Caki2 (cell line): ENCODE data around the gene NFATC1. TPM values are rescaled to one million over a fixed set of nuclear protein-coding genes. Genes with fewer than 3 reads are reported as not detected.

Experiments
- DNase-seq: peaks from one replicate; pipeline ENCODE4 v3.0.0-alpha.2; 2015; ENCODE audit warnings: low read depth
- in situ Hi-C: cut with HindIII; loops from 2 replicates; pipeline ENCODE4 v1.10.0; 2016; ENCODE audit warnings: low sequenced_read_pairs, low pct_unique_long_range_greater_than_20kb, mixed read lengths
- total RNA-seq: library from RNA; depleted of rRNA; stranded (reverse); fragments of >200 nt; shearing (Covaris generic); gene quantifications from 2 replicates; pipeline ENCODE4 v1.2.3, GENCODE V29; 2014; ENCODE audit warnings: low replicate concordance

The NFATC1 gene
- total RNA-seq, 1 experiment from 2014 or later = 8.3 TPM

DNA sequence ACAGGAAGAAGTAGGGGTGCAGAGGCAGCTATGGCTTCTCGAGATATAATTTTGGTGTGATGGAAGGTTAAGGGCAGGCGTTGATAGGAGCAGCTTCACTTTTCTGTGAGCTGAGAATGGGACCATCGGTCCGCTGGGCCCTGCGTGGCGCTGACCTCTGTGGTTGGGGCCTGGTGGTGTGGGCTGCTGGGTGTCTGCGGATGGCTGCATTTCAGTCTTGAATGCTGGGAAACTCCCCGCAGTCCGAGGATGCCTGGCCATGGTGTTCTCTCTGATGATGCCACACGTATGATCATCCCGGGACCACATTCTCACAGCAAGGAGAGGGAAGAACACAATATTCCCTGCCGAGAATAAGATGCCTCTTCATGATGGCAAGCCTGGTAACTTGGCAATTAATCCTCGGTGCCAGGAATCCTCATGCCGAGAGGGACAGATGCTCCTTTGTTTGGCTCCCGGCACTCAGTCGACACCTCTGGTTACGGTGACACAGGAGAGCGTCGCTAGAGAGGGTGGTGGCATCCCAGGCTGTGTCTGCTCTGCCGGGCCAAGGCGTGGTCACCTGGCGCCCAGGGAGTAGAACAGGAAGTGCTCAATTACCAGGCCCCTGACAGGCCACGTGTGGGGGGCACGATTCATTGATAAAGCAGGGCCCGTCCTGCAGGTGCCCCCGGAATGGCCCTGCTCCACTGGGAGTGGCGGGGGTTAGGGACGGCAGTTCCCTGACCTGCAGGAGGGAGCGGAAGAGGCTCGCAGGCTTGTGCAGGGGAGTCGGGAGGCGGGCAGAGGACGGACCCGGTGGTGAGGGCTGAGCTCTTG lies 164.5 kb downstream of the NFATC1 start:
- in situ Hi-C loops = no loop called here
- no peak for DNase-seq

DNA sequence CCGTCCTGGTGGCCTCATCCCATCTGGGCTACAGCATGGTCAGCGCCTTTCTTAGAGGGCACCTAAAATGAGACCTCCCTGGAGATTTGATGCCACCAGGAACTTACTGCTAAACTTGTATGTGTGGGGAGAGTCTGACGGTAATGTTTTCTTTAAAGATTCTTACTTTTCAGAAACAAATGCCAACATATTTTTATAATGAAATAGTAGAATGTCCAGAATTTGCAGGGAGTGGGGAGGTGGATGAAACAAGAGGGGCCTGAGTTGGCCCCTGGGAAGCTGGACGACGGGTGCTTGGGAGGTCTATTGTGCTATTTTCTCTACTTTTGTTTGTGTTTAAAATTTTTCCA lies 165.1 kb downstream of the NFATC1 start:
- DNase-seq = no peak
- in situ Hi-C loops = no loop called here

DNA sequence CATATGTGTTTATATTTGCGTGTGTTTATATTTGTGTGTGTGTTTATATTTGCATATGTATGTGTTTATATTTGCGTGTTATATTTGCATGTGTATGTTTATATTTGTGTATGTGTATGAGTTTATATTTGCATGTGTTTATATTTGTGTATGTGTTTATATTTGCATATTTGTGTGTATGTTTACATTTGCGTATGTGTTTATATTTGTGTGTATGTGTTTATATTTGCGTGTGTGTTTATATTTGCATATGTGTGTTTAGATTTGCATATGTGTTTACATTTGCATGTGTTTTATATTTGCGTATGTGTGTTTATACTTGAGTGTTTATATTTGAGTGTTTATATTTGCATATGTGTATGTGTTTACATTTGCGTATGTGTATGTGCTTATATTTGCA lies 168.2 kb downstream of the NFATC1 start:
- in situ Hi-C loops = no loop called here
- no peak for DNase-seq

DNA sequence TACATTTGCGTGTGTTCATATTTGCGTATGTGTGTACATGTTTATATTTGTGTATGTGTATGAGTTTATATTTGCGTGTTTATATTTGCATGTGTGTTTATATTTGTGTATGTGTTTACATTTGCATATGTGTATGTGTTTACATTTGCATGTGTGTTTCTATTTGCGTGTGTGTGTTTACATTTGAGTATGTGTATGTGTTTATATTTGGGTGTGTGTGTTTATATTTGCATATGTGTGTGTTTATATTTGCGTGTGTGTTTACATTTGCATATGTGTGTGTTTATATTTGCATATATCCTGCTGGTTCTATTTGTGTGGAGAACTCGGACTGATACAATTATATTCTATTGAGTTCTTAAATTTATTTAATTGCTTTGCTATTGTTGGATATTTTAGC lies 168.7 kb downstream of the NFATC1 start:
- in situ Hi-C loops = no loop called here

DNA sequence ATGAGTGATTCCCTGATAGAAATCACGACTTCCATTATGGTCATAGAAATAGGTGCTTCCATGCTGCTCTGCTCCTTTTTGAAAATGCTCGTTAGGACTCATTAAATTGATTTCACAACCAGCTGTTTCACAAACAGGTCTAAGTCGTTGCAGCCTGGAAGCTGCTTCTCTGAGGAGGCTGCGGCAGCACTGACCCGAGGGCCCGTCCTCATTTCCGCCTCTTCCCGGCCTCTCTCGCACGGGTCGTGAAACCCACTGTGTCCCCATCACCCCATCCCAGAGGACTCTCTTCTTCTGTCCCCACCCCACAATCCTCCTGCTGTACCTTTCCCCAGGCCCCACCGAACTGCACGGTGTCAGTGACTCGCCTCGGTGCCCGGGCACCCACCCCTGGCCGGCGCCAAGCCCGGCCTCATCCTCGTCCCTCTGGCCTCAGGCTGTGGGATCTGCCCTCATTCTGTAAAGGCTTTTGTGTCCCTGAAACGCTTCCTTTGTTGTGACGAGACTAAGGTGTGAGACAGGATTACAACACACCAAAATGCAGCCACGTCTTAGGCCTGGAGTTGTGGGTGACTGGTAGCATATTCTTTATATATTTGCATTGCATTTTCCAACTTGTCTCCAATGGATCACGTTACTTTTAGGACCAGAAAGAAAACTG lies 171.2 kb downstream of the NFATC1 start:
- no peak for DNase-seq
- in situ Hi-C loops = no loop called here

More for the DNA sequence above, 168.7 kb downstream of the NFATC1 start:
- no peak for DNase-seq

DNA sequence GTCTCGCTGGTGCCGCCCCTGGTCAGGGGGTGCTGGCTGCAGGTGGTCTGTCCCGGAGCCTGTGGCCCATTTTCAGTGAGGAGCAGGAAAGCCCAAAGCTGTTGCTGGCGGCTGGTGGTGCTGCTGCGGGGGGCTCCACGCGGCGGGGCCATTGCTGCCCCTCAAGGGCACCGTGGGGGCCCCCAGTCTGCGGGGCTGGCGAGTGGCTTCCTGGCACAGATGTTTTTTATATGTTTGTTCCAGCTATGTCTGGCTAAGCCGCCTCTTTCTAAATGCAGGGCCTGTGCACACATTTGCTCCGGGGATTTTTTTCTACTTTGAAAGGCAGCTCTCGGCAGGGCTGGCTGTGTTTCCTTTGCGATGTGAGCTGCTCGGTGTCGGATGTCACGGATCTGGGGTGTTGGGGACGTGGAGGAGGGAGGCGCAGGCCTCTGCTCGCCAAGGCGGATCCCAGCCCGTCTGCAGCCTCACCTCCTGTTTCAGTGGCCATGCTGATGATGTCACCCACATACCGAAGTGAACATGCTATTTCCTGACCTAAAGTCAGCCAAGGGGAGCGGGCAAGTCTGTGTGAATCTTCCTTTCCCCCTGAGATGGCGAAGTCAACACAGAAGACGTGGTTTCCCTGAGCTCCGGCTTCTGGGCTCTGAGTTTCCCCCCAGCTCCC lies 171.9 kb downstream of the NFATC1 start:
- in situ Hi-C loops = no loop called here
- DNase-seq = no peak

DNA sequence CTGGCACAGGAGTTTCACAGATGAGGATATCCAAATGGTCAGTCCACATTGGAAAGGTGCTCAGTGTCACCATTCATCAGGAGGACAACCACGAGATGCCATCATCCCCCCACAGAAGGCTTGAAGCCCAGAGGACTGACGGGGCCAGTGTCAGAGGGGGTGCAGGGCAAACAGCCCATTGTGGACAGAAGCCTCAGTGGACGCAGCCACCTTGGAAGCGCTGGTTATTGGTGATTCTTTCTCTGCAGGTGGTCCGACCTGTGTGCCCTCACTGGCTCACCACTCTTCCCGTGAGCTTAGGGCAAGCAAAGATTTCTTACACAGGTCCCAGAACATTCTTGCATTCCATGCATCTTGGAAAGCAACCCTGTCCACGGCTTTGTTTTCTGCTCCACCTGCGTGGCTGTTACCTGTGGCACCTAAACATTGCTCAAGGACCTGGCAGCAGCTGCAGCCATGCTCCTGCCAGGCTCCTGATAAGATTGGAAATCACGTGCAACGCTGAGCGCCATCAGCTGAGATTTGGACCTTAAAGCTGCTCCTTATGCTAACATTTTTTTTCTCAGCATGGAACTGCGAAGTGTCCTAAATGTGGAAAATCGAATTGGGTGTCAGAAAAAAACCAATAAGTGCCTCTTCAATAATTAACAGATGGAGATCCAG lies 172.9 kb downstream of the NFATC1 start:
- no peak for DNase-seq
- in situ Hi-C loops = no loop called here

DNA sequence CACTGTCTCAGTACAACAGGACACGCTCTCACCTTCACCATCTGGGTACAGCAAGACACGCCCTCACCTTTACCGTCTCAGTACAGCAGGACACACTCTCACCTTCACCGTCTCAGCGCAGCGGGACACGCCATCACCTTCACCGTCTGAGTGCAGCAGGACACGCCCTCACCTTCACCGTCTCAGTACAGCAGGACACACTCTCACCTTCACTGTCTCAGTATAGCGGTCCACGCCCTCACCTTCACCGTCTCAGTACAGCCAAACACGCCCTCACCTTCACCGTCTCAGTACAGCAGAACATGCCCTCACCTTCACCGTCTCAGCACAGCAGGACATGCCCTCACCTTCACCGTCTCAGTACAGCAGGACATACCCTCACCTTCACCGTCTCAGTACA lies 174.0 kb downstream of the NFATC1 start:
- in situ Hi-C loops = no loop called here
- no peak for DNase-seq

DNA sequence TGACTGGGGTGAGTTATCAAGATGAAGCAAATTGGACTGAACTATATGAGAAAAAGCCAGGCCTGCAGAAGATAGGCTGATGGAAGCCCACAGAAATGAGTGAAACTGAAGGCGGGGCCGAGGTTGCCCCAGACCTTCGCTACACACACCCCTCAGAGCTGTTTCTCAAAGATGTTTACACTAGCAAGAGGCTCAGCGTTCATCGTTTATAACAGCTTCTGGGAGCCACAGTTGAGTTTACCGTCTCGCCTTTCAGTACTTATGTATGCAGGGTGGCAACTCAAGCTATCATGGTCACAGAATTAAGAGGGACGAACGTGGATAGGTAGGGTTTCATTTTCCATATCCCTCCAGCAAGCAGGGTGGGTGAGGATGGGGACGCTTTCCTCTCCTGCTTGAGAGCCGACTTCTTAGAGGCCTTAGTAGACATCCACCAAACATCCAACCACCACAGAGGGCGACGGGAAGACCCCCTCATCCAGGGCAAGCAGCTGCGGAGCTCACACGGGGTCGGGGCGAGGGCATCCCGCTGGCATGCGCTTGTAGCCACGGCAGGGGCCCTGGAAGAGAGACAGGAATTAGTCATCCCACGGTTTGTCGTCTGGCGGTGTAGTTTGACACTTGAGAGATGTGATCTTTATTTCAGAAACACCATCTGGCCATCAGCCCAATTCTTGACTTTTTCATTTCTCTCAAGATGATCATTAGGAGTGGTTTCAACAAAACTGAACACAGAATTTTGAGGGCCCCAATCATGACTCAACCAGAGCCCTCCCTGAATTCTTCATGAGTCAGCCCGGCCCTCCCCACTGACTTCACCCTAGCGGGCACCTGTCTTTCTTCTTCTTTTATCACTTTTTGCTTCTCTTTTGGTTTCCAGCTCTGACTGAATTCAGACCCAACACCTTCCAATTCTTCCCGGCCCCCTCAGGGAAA lies 174.8 kb downstream of the NFATC1 start:
- no peak for DNase-seq
- in situ Hi-C loops = no loop called here

DNA sequence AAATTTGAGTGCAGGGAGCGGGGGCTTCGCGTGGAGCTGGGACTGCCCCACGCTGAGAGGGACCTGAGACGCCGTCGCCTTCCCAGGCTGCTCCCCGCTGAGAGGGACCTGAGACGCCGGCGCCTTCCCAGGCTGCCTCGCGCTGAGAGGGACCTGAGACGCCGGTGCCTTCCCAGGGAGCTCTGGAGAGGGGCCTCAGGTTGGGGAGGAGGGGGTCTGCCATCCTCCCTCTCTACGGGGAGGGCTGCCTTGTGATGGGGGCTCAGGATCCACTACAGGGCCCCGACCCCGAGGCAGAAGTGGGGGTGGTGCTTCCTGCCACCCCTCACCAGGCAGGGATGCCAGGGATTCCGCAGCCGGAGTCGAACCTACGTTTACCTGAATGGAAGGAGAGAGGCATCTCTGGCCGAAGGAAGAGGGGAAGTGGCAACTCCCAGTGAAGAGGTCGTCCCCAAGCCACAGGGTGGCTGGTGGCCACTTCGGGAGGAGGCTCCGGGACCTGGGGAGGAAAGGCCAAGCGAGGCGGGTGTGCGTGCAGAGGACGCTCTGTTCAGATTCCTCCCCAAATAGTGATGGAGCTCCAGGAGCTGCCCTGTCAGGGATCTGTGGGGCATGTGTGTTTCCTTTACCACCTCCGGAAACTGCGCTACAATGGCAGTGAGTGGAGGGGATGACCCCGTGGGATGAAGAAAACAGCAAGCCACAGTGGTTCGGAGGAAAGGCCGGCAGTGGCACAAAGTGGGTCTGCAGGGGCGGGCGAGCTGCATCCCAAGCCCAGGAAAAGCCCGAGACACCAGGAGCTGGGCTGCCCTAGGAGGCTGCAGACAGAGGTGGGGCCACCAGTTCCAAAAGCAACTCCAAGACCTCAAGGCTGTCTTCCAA lies 175.7 kb downstream of the NFATC1 start:
- in situ Hi-C loops = no loop called here
- no peak for DNase-seq

DNA sequence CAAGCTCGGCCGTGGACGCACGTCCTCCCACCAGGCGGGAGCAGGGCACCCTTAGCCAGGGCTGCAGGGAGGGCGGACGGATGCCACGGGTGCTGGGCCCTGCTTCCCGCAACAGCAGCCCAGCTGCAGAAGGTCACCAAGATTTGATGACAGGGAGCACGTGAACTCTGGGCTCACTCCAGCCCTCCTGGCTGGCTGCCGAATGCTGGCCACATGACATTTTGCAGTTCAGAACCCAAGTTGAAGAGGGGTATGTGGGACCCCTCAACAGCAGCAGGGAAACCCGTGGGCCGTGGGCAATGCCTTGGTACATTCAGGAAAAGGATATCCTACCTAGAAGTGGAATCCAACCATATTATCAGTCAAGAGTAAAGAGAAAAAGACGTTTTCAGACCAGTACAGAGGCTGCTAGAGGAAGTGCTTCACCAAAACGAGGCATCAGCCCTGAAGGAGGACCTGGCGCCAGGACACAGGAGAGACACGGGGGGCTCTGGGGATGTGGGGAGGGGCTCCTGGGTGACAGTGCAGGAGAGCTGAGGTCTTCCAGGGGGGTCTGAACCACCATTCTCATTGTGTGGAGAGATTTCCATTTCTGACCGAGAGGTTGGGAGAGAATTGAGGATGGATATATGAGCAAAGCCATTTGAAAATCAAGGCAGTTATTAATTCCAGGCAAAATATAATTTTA lies 176.5 kb downstream of the NFATC1 start:
- in situ Hi-C loops = no loop called here
- no peak for DNase-seq

DNA sequence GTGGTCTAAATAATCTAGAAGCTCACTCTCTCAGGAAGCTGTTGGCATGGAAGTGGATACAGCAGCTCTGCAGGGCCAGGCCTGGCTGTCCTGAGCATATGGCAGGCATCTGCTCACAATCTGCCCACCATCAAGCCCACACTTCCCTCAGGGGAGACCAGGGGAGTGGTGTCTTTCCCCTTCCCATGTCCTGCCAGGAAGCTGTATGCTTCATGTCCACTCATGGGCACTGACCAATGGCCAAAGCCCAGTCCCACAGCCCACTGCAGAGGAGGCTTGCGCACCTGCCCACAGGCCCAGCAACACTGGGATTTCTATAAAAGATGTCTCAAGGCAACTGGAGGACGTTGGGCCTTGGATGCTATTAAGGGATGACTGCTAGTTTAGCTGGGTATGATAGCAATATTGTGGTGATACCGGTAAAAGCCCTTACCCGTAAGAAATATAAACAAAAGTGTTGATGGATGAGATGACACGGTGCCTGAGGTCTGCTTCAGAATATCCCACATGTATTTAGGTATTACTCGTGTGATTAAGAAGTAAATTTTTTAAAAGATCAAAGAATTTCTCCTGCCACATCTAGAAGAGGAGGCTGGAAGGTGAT lies 177.2 kb downstream of the NFATC1 start:
- no peak for DNase-seq
- in situ Hi-C loops = no loop called here

DNA sequence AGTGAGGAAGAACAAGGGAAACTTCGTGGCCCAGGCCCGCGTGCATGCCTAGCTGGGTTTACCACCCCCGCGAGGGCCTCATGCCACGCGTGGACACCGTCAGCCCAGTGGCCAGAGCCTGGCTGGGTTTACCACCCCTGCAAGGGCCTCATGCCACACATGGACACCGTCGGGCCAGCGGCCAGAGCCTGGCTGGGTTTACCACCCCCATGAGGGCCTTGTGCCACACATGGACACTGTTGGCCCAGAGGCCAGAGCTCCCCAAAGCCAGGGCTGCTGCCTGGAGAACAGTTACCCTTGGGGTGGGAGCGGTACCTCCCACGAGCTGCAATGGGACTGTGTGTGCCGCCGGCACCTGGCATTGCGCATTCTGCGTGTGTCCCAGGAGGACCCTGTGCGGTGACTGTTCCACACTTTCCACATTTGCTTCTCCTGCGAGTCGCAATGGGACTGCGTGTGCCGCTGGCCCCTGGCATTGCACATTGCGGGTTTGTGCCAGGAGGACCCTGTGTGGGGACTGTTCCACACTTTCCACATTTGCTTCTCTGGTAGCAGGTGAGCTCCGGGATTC lies 178.3 kb downstream of the NFATC1 start:
- DNase-seq = no peak
- in situ Hi-C loops = no loop called here

DNA sequence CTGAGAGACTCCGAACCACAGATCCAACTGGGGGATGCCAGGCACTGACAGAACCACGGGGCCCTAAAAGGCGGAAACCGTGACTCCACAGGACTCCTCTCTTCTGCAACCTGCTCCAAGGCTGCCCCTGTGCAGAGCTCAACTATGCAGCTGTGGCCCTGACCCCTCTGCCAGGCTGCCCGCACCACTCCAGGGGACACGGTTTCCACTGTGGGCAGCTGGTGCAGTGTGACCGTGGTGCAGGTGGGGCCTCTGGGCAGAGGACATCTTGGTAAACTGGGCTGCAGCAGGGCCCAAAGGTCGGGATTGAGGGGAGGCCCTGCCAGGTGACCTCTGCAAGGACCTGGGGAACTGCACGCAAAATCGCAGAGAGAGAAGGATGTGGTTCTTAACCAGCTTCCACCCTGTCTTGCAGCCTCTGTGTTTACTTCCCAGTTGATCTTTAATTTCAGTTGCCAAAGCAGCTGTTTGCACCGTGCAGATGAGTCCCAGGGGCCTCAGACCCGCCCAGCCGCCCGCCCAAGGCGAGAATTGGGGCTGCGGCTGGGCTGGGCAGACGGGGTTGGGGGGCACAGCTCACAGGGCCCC lies 179.3 kb downstream of the NFATC1 start:
- DNase-seq = no peak
- in situ Hi-C loops = no loop called here

DNA sequence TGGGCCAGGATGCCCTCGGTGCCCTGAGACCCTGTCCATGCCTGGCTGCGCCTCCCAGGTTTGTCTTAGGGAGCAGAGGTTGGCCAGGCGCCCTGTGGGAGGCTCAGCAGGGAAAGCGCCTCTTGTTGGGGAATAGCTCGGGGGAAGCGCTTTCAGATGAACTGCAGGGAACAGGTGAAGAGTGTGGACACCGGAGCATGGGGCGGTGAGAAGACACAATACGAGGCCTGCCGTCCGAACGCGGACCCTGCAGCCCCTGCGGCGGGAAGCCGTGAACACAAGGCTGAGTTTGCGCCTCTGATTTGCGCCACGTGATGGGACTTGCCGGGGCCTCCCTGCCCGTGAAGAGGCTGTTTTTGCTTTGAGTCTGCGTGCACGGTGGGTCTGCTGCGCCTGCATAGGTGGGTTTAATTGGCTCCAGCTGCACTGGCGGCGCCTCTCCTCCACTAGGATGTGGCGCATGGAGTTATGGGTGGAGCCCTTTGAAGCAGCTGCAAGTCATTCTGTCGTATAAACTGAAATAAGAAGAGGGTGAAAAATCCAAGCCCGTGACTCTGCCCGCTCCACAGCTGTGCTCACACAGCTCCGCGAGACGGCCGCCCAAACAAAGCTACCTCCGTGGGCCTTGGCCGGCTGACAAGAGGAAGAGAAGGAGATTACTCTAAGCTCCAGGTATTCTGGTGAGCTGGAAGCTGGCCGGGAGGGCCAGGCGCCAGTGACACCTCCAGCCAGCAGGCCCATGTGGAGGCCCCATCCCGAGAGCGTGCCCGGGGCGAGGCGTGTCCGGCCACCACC lies 180.4 kb downstream of the NFATC1 start:
- no peak for DNase-seq
- in situ Hi-C loops = no loop called here
